Activated T-helper 2 cell treated with anti-CD3 and anti-CD28 coated beads, Interferon-gamma antibody, Interleukin-2, Interleukin-4, amounts not matched to agents 10 μg/mL and 5 μg/mL and 100 μg/mL, durations not matched to agents 14 hours and 24 hours and 36 hours (primary cell): ENCODE data around the gene TMEM175. TPM values are rescaled to one million over a fixed set of nuclear protein-coding genes. Genes with fewer than 3 reads are reported as not detected.

Experiments
- DNase-seq: peaks from one replicate; pipeline ENCODE4 v3.0.0; 2021; ENCODE audit warnings: low spot score
- H3K27ac Mint-ChIP-seq: one replicate; pipeline ENCODE4 v1.8.0; 2021; ENCODE audit warnings: mixed read lengths
- H3K27me3 Mint-ChIP-seq: one replicate; pipeline ENCODE4 v1.8.0; 2021; ENCODE audit warnings: low read depth, mixed read lengths
- H3K36me3 Mint-ChIP-seq: one replicate; pipeline ENCODE4 v1.8.0; 2021; ENCODE audit warnings: low read depth, mixed read lengths
- H3K4me1 Mint-ChIP-seq: one replicate; pipeline ENCODE4 v1.8.0; 2021; ENCODE audit warnings: low read depth, mixed read lengths
- H3K4me3 Mint-ChIP-seq: one replicate; pipeline ENCODE4 v1.8.0; 2021; ENCODE audit warnings: low read depth, mild to moderate bottlenecking, moderate library complexity, mixed read lengths
- H3K9me3 Mint-ChIP-seq: one replicate; pipeline ENCODE4 v1.8.0; 2021; ENCODE audit warnings: mixed read lengths
- intact Hi-C: fragments of 100-400 bp; cut with micrococcal nuclease; formaldehyde crosslinking; loops from one replicate; pipeline ENCODE4 v1.15.1; 2023
- total RNA-seq: library from RNA; stranded (reverse); gene quantifications from 2 replicates; pipeline ENCODE4 v1.2.3, GENCODE V29; 2022

TMEM175 gene
- total RNA-seq, 1 donor from 2014 or later, result 11.8 TPM

- Mint-ChIP-seq H3K36me3 (no peaks in the 10 kb centered on the region), H3K4me3 (no peak overlapping the region), H3K27me3 (no peaks in the 10 kb centered on the region), H3K4me1 (no peaks in the 10 kb centered on the region), H3K27ac (no peak overlapping the region), H3K9me3 (no peaks in the 10 kb centered on the region)
- intact Hi-C loops, result no loop called here
- DNase-seq, result no peak
Observed at GRCh38 chr4:955931-956381, 23.7 kb downstream of the TMEM175 start.

- DNase-seq, result no peak
- Mint-ChIP-seq H3K27ac (no peak overlapping the region), H3K4me3 (no peak overlapping the region), H3K9me3 (no peaks in the 10 kb centered on the region), H3K4me1 (no peaks in the 10 kb centered on the region), H3K27me3 (no peaks in the 10 kb centered on the region), H3K36me3 (no peaks in the 10 kb centered on the region)
- intact Hi-C loops, result no loop called here
Observed at GRCh38 chr4:956531-957230, 24.4 kb downstream of the TMEM175 start.

GRCh38 chr4:957231-957580 is 24.9 kb downstream of the TMEM175 start:
- no peaks in the 10 kb centered on the region for H3K36me3 Mint-ChIP-seq
- H3K27me3 Mint-ChIP-seq, result no peaks in the 10 kb centered on the region
- intact Hi-C loops, result no loop called here
- H3K4me3 Mint-ChIP-seq, result no peak overlapping the region
- no peaks in the 10 kb centered on the region for H3K4me1 Mint-ChIP-seq
- DNase-seq, result no peak
- H3K9me3 Mint-ChIP-seq, result no peaks in the 10 kb centered on the region
- no peak overlapping the region for H3K27ac Mint-ChIP-seq

- intact Hi-C loops, result no loop called here
- no peak overlapping the region for H3K4me3 Mint-ChIP-seq
- H3K4me1 Mint-ChIP-seq, result no peaks in the 10 kb centered on the region
- DNase-seq, result no peak
- no peak overlapping the region for H3K27ac Mint-ChIP-seq
- no peaks in the 10 kb centered on the region for H3K36me3 Mint-ChIP-seq
- H3K9me3 Mint-ChIP-seq, result no peaks in the 10 kb centered on the region
- no peaks in the 10 kb centered on the region for H3K27me3 Mint-ChIP-seq
Observed at GRCh38 chr4:957581-958313, 25.5 kb downstream of the TMEM175 start.

- Mint-ChIP-seq H3K27me3 (no peaks in the 10 kb centered on the region), H3K27ac (no peak overlapping the region), H3K4me1 (no peaks in the 10 kb centered on the region), H3K9me3 (no peaks in the 10 kb centered on the region), H3K36me3 (no peaks in the 10 kb centered on the region), H3K4me3 (no peak overlapping the region)
- intact Hi-C loops, result no loop called here
- DNase-seq, result no peak
Observed at GRCh38 chr4:958314-958665, 26.0 kb downstream of the TMEM175 start.

GRCh38 chr4:958696-959337 is 26.6 kb downstream of the TMEM175 start:
- H3K4me1 Mint-ChIP-seq, result no peaks in the 10 kb centered on the region
- intact Hi-C loops, result no loop called here
- H3K9me3 Mint-ChIP-seq, result no peaks in the 10 kb centered on the region
- no peak for DNase-seq
- no peaks in the 10 kb centered on the region for H3K27me3 Mint-ChIP-seq
- no peak overlapping the region for H3K27ac Mint-ChIP-seq
- no peaks in the 10 kb centered on the region for H3K36me3 Mint-ChIP-seq
- H3K4me3 Mint-ChIP-seq, result no peak overlapping the region

- Mint-ChIP-seq H3K4me1 (no peaks in the 10 kb centered on the region), H3K27me3 (no peaks in the 10 kb centered on the region), H3K9me3 (no peaks in the 10 kb centered on the region), H3K4me3 (no peak overlapping the region), H3K27ac (no peak overlapping the region), H3K36me3 (no peaks in the 10 kb centered on the region)
- no peak for DNase-seq
- intact Hi-C loops, result no loop called here
Observed at GRCh38 chr4:959338-960139, 27.3 kb downstream of the TMEM175 start.

GRCh38 chr4:960140-960635 is 27.9 kb downstream of the TMEM175 start:
- no peaks in the 10 kb centered on the region for H3K36me3 Mint-ChIP-seq
- intact Hi-C loops, result no loop called here
- no peaks in the 10 kb centered on the region for H3K4me1 Mint-ChIP-seq
- H3K4me3 Mint-ChIP-seq, result no peak overlapping the region
- H3K27me3 Mint-ChIP-seq, result no peaks in the 10 kb centered on the region
- no peak for DNase-seq
- H3K9me3 Mint-ChIP-seq, result no peaks in the 10 kb centered on the region
- H3K27ac Mint-ChIP-seq, result no peak overlapping the region

GRCh38 chr4:960636-961350 is 28.5 kb downstream of the TMEM175 start:
- no peaks in the 10 kb centered on the region for H3K27me3 Mint-ChIP-seq
- H3K27ac Mint-ChIP-seq, result no peak overlapping the region
- H3K4me1 Mint-ChIP-seq, result no peaks in the 10 kb centered on the region
- intact Hi-C loops, result no loop called here
- H3K4me3 Mint-ChIP-seq, result no peak overlapping the region
- DNase-seq, result no peak
- no peaks in the 10 kb centered on the region for H3K36me3 Mint-ChIP-seq
- H3K9me3 Mint-ChIP-seq, result no peaks in the 10 kb centered on the region

GRCh38 chr4:961351-962230 is 29.3 kb downstream of the TMEM175 start:
- Mint-ChIP-seq H3K4me1 (no peaks in the 10 kb centered on the region), H3K36me3 (no peaks in the 10 kb centered on the region), H3K27me3 (no peaks in the 10 kb centered on the region), H3K27ac (no peak overlapping the region), H3K9me3 (no peaks in the 10 kb centered on the region), H3K4me3 (no peak overlapping the region)
- intact Hi-C loops, result no loop called here
- no peak for DNase-seq

- no peak overlapping the region for H3K27ac Mint-ChIP-seq
- DNase-seq, result no peak
- no peaks in the 10 kb centered on the region for H3K4me1 Mint-ChIP-seq
- H3K36me3 Mint-ChIP-seq, result no peaks in the 10 kb centered on the region
- no peak overlapping the region for H3K4me3 Mint-ChIP-seq
- intact Hi-C loops, result no loop called here
- no peaks in the 10 kb centered on the region for H3K9me3 Mint-ChIP-seq
- H3K27me3 Mint-ChIP-seq, result no peaks in the 10 kb centered on the region
Observed at GRCh38 chr4:962231-963208, 30.3 kb downstream of the TMEM175 start.
